Breast epithelium (tissue), 3 donors: ENCODE results near the gene PARD3B.

Source experiments
- CTCF ChIP-seq, 3 donors: fragments of 450-650 bp; IDR thresholded peaks; one replicate each; pipeline ENCODE4 v1.5.1; 2016 to 2017; ENCODE audit warnings: antibody characterized with exemption in 3 of 3, mild to moderate bottlenecking in 3 of 3, moderate library complexity in 3 of 3
- POLR2A ChIP-seq: fragments of 450-650 bp; IDR thresholded peaks from one replicate; pipeline ENCODE4 v1.6.1; 2016; ENCODE audit warnings: antibody characterized with exemption, mild to moderate bottlenecking, moderate library complexity
- POLR2AphosphoS5 ChIP-seq, 3 donors: sonication (generic); formaldehyde crosslinking; IDR thresholded peaks; one replicate each; pipeline ENCODE4 v1.6.1; 2017; ENCODE audit warnings: antibody characterized with exemption in 3 of 3

GRCh38 chr2:204687776-204688175, 142.5 kb downstream of the PARD3B start:
- TF ChIP-seq CTCF (IDR thresholded peaks at IDR 0.05): no peak
- no peak for TF ChIP-seq POLR2AphosphoS5 (IDR thresholded peaks at IDR 0.05)
- TF ChIP-seq POLR2A: no peak
